Measurements from ENCODE around the gene SMIM45.
A peak's percentile ranks its signal among the peaks of the same experiment; 100 is the strongest.

SMIM45 gene

DNA sequence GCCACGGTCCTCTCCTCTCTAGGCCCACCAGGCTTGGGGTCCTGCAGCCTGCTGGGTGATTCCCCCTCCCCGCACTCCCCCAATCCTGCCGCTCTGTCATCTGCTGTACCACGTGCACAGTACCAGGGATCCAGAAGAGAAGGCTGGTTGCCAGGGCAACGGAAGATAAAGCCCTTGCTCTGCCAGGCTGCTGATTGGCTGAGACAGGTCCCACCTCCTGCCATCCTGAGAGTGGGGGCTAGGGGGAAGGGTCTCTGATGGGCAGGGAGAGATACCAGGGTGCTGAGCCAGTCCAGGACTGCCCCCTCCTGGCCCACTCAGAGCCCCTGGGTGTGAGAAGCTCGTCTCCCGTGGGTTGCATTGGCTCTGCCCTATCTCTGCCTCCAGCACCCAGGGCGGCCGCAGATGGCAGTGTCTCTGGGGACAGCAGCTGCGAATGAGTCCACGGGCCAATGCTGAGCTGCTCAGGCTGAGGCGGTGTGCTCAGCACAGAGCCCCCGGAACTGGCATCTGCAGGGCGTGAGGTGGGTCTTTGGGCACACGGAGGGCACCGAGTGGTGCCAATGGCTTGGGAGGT lies at the start of gene SMIM45:
Gene SMIM45 (plus strand): TSS at position 253 of the 577 bp plus-strand sequence.
- no peak for DNase-seq

DNA sequence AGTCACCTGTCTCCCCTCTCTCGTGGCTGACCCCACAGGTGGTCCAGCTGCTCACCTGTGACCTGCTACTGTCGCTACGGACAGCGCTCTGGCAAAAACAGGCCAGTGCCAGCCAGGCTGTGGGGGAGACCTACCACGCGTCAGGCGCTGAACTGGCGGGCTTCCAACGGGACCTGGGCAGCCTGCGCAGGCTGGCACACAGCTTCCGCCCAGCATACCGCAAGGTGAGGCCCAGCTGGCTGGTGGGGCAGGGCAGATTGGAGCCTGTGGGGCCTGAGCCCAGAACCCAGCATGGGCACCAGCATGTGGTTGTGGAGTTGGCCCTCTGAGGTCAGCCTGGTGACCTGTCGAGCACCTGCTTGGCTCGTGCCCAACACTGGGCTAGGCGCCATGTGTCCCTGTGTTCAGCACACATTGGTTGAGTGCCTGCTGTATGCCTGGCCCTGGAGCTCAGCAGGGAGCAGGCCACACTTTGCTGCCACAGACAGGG lies 49.0 kb upstream of the SMIM45 start:
- DNase-seq: no peak

DNA sequence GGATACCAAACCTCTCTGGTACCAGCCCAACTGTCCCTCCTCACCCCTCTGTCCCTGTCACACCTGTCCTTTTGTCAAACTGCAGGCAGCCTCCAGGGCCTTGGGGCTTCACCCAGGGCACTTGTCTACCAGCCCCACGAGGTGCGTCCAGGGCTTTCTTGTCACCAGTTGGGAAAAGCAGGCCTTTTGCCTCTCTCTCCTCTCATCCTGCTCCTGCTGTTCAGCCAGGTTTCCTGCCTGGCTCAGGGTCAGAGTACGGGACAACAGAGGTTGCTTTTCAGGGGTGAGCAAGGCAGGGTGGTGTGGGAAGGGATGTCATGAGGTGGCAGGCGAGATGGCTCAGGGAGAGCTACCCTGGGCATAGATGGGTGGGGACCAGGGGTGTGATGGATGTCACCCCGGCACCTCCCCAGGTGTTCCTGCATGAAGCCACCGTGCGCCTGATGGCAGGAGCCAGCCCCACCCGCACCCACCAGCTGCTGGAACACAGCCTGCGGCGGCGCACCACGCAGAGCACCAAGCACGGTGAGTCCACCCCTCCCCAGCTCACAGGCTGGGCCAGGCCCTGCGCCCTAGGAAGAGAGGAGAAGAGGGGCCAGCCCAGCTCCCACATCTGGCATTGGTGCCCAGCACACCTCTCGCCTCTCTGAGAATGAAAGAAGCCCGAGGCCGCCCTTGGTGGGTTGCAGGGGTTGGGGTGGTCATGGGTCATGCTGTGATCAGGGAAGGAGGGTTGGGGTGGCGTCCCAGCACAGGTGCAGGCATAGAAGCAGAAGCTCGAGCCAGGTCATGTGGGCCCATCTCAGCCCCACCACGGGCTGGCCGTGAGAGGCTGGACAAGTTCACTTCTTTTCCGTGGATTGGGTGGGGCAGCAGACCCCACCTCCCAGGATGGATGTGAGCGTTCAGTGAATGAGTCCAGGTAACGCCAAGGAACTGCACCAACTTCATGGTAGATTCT lies 47.2 kb upstream of the SMIM45 start:
- no peak for DNase-seq

DNA sequence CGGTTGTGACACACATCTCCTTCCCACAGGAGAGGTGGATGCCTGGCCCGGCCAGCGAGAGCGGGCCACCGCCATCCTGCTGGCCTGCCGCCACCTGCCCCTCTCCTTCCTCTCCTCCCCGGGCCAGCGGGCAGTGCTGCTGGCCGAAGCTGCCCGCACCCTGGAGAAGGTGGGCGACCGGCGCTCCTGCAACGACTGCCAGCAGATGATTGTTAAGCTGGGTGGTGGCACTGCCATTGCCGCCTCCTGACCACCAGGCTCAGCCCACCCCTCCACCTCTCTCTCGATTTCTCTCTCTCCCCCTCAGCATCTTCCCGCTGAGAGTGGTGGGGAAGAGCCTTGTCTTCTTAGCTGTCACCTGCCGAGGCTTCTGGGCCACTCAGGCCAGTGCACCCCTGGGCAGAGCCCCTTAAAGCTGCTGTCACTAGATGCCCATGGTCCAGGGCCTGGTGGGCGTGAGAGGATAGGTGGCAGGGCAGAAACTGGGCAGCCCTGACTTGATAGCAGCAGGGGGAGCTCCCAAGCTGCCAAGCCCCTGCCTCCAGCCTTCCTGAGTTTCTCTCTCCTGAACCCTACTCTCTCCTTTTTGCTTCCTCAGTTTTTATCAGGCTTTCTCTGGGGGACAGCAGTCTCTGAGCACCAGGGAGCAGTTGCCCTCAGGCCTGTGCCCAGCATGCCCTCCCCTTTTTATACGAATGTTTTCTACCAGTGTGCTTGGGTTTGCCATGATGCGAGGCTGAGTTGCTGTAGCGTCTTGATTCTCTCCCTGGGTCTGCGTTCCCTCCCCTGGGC lies 46.3 kb upstream of the SMIM45 start:
- no peak for DNase-seq

DNA sequence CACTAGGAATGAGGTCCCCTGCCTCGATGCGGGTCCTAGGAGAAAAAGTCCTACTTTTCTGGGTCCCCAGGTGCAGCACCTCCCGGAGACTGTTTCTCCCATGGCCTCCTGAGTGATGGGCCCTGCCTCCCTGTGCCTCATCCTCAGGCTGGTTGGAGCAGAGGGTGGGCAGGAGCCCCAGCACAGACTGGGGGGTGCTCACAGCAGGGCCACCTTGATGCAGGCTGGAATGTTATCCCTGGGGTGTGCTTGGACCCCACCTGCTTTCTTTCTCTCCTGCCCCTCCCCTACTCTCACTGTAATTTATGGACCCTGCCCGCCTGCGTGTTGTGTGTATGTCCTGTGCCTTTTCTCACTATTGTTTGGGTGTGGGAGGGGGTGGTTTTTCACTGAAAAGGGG lies 45.1 kb upstream of the SMIM45 start:
- DNase-seq: no peak

DNA sequence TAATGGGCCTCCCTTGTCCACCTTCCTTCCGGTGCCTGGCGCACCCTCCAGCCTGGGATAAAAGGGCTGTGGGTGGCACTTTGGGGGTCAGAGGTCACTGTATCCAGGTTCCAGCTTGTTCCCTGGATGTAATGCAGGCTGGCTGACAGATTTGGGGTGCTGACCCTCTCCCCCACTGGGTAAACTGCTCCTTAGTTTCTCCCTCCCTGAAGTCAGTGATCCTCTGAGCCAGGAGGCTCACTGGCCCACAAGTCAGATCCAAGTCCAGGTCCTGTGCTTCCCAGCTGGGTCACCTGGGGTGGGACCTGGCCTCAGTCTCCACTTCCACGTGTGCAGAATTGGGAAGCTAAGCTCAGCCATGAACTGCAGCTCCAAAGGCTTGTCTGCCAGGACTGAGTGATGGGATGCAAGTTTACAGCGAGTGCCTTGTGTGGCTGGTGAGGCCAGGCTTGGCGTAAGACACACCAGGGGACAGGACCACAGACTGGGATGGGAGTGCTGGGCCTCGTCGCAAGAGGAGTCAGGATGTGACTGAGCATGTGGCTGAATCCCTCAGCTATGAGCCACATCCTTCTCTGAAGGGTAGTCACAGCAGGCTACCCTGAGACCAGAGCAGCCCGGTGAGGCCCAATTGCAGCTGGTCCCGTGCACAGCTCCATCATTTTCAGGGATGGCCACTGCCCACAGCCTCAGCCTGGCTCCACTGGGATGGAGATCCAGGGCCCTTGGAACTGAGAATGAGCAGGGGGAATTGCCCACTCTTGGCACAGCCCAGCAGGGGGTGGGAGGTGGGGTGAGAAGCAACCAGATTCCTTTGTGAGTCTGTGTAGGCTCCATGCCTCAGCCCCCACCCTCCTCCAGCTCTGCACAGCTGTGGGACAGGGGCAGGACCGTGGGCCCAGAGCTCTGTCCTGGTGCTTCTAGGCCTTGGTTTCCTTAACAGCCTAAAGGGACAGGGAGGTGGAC lies 44.2 kb upstream of the SMIM45 start:
- no peak for DNase-seq

DNA sequence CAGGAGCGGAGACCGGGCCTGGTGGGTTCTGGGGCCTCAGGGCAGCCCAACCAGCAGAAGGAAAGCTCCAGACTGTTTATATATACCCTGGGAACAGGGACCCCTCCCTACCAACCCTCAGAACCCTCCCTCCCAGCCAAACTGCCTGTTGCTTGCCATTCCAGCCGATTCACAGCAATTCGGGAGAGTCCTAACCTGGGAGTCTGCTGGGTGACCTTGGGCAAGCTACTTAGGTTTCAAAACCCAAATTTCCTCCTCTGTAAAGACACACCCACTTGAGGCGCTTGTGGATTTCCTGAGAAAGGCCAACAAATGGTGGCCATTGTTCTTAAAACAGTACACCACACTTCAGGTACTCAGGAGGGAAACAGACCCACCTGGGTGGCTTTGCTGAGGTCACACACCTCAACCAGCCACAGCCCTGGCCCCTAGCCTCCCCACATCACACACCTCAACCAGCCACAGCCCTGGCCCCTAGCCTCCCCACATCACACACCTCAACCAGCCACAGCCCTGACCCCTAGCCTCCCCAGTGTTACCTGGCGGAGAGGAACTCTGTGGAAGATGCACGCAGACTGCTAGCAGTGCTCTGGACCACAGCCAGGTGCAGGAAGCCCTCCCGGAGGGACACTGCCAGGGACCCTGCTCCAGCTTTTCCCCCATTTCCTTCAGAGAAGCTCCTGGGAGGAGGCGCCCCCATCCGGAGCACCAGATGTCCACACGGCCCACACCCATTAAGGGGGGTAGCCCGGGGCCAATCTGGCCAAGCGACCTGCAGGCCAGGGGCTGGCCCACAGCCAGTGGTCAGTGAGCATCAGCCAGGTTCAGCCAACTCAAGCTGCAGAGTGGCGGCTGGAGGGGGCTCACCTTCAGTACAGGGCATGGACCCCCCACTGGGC lies 43.3 kb upstream of the SMIM45 start:
- DNase-seq: peak in 1 of 2 donors; percentile 53

DNA sequence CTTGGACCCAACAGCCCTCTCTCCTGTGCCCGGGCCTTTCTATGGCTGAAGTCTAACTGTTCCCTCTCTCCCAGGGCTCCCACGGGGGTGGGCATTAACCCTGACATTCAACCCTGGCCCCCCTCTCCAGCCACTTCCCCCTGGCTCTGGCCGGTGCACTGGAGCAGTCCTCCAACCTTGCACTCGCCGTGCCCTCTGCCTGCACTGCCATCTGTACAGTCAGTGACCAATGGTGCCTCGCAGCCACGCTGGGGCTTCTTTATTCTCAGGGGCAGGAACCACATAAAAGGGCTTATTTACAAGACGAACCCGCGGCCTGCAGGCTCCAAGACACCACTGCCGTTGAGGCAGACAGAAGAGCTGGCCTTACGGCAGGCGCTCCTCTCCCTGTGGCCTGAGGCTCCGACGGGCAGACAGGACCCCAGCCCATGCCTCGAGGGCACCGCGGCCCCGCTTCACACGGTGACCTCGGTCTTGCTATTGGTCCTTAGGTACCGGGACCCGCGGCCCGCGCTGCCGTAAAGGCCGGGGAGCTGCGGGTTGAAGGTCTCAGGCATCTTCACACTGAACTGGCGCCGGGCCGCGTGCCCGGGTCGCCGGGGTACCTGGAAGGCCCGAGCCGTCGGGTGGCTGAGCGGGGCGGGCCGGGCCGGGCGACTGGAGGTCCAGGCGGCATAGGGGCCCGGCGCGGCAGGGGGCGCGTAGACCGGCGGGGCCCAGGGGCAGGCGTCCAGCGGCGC lies 42.5 kb upstream of the SMIM45 start:
- no peak for DNase-seq

DNA sequence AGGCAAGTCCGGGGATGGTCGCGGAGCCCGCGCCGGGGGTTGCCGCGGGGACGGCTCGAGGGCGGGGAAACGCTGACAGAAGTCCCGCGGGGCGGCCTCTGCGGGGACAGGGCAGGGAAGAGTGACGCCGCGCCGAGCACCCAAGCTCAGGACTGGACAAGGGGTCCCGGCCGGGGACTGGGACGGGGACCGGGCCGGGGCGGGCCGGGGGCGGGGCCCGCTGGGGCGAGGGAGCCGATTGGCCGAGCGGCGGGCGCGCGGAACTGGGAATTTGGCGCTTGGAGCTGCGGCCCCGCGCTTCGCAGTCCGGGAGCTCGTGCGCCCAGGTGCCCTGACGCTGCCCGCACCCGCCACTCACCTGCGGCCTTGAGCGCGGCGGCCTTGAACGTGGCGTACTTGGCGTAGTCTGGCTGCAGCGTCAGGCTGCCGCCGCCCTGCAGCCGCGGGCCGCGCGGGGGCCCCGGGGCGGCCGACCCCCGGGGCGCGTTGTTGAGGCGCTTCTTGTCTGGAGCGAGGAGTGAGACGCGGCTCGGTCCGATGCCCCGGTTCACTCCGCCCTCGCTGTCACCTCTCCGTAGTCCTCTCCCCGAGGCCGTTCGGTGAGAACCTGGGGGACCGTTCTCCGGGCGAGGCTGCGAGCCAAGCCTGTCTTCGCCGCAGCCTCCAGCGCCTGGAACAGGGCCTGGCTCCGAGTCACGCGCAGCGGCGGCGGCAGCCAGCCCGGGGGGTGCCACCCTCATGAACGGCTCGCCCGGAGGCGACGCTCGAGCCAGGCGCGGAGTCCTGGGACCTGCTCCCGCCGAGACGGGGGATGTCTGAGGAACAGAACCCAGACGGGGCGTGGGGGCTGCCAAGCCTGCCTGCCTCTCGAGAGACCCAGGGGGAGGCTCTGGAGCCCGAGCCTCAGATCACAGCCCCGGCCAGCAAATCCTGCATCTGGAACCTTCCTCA lies 41.6 kb upstream of the SMIM45 start:
- DNase-seq: peak in 1 of 2 donors; percentile 27

DNA sequence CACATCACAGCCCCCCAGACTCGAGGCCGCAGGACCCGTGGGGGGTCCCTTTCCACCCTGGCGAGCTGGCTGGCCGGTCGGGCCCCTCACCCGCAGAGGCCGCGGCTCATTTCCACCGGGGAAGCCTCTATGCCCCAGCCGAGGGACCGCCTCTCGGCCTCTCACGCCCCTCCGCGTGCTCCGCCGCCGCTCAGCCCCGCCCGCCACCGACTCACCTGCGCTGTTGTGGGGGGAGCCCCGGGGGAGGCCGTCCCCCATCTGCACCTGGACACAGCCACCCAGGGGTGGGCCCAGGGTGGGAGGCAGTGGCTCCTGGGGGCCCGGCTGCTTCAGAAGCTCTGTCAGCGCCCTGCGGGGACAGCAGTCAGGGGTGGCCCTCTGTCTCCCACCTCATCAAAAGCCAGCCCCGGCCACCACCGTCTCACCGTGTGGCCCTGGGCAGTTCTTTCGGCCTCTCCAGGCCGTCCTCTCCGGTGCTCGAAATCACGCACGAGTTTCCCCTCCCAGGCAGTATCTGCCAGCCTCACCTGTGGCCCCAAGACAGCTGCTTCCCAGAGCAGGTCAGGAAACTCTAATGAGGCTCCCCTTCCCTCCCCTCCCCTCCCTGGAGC lies 40.8 kb upstream of the SMIM45 start:
- peak in 1 of 2 donors; percentile 25 for DNase-seq

DNA sequence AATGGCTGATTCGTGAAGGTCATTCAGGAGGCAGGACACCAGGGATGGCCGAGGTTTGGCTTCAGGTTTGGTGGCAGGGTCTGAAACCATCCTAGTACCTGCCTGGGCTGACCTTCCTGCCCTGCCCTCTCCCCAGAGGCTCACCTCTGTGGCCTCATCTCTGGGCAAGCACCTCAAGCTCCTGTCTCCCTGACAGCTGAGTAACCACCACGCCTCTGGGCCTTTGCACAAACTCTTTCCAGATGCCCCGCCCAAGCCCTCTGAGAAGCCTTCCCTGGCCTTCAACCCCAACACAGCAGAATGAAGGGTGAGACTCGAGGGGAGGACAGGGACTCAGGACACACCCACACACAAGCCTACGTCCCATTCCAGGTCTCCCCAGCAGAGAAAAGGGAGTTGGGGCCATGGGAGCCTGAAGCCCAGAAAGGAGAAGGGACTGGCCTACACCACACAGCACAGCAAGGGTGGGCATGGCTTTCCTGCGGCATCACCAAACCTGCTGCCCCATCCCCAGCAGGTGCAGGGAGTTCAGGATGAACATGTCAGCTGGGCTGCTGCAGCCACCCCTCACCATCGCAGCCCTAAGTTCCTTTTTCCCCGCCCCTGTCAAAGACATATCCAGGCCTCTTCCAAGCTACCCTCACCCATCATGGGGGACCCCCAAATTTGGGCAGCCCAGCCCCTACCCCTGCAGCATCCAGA lies 39.5 kb upstream of the SMIM45 start:
- no peak for DNase-seq

DNA sequence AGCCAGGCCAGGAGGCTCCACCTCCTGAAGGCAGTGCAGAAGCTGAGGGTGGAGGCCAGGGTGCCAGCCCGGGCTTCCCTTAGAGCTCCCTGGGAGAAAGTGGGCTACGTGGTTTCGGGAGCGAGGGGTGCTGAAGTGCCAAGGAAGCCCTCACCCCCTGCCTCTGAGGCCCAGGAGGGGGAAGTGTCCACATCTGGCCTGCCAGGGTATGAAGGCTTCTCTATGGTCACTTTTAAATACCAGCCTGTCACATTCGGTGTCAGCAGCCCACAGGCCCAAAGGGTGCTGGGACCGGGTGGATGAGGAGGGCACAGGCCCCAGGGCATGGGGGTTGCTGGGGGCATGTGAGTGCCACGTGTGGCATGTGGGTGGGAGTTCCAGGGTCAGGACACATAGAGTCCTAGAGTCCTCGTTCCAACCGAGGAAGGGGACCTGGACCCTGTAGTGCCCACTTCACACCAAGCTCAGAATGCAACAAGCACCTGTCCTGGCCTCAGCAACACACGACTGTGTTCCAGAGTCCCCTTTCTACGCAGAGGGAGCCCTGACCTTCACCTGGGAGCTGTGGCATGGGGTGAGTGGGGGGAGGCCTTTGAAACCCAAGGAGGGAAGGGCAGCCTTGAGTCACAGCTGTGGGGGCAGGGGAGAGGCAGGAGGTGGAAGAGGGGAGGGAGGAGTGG lies 38.8 kb upstream of the SMIM45 start:
- DNase-seq: no peak

DNA sequence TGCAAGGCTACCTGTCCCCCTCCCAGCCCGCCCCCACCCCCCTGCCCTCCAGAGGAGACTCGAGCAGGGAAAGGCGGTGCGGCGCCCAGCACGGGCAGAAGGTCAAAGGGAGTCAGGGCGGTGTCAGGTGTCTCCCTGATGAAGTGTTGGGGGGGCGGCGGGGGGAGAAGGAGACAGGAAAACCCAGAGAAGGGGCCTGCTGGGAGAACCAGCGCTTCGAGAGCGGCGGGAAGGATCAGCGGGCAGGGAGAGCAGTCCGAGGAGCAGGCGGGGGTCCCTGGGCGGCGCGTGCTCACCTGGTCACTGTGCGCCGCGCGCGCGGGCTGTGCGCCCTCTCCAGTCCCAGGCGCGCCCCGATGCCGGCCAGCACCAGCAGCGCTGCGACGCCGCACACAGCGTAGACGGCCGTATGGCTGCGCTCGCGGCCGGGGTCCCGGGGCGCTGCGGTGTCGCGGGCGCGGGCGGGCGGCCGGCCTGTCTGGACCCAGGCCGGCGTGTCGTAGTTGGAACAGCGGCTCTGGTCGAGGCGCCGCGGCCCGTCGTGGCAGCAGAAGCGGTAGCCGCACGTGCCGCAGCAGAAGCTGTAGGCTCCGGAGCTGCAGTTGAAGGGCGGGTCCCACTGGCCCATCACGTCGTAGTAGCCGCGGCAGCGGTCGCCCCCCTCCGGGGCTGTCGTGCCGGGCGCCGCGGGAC lies 38.0 kb upstream of the SMIM45 start:
- no peak for DNase-seq

DNA sequence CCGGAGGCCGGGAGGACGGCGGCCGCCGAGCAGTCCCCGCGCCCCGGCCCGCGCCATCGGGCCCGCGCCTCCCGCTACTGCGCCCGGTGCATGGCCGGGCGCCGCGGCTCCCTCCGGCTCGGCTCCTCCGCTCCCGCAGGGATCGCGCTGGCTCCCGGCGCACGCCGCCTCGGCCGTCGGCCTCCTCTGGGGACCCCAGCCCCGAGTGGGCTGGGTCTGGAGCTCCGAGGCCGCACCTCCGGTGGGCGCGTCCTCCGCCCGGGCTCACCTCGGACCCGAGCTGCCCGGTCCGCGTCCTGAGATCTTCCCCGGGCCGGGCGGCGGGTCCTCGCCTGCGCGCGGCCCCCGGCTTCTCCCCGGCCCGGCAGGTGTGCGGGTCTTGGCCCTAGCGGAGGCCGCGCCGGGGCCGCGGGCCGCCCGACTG lies 37.3 kb upstream of the SMIM45 start:
- no peak for DNase-seq

DNA sequence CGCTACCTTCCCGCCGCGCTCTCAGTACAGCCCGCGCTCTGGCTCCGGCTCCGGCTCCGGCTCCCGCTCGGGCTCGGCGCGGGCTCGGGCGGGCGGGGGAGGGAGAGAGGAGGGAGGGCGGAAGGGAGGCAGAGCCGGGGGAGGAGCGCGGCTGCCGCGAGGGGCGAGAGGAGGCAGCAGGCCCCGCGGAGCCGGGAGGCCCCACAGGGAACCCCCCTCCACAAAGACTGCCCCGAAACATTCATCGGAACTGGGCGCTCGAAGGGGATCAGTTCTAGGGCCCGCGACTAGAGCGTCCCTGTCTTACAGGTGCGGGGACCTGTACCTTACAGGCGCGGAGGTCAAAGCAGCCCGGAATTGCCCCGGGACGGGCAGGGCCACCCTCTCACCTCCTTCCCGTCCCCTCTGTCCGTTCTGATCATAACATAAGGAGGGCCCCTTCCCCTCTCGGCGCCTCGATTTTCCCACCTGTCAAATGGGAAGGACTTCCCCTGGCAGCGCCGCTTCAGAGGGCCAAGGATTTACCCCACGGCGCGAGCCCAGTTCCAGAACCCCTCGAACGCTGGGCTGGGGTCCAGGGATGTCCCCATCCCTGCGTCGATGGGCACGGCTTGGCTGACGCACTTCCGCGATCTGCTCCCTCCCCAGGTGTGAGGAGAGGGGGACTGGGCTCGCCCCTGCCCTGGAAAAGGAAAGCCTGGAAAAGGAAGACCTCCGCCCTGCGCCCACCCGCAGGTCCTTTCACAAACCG lies 36.7 kb upstream of the SMIM45 start, which contains the start of gene SHISA8:
Gene SHISA8 (minus strand): TSS at position 40 of the 751 bp plus-strand sequence. CDS start 407 bp downstream, outside the sequence.
- peak; percentile 67 to 68 for DNase-seq
